HCT116 (cell line): ENCODE measurements around the gene ATAD5.

Experiments used
- CEBPB ChIP-seq: IDR thresholded peaks from 2 replicates; pipeline ENCODE4 v1.6.1; 2012; ENCODE audit warnings: low read depth
- CTCF ChIP-seq, 3 experiments: fragments of 200-600 bp in 1 of 3; sonication (generic) in 1 of 3; IDR thresholded peaks in 2 of 3; conservative IDR thresholded peaks in 1 of 3; 2 replicates each; pipeline ENCODE4 v1.5.1; 2012 to 2017; ENCODE audit warnings: low read depth in 2 of 3, low read length in 2 of 3, antibody characterized with exemption in 1 of 3, borderline replicate concordance in 1 of 3, control low read depth in 1 of 3, mild to moderate bottlenecking in 1 of 3, mixed read lengths in 1 of 3, mixed run types in 1 of 3, moderate library complexity in 1 of 3; ENCODE audit not compliant: insufficient read depth in 1 of 3
- ELF1 ChIP-seq: IDR thresholded peaks from 2 replicates; pipeline ENCODE4 v1.6.1; 2012; ENCODE audit warnings: low read depth, borderline replicate concordance
- JUND ChIP-seq: IDR thresholded peaks from 2 replicates; pipeline ENCODE4 v1.6.1; 2012
- MAX ChIP-seq: IDR thresholded peaks from 2 replicates; pipeline ENCODE4 v1.6.1; 2012
- POLR2A ChIP-seq: IDR thresholded peaks from 2 replicates; pipeline ENCODE4 v1.7.0; 2011; ENCODE audit warnings: borderline replicate concordance; ENCODE audit not compliant: insufficient read depth, insufficient read length; ENCODE audit errors: extremely low read depth
- POLR2AphosphoS5 ChIP-seq: IDR thresholded peaks from 2 replicates; pipeline ENCODE4 v1.6.1; 2011; ENCODE audit warnings: mild to moderate bottlenecking, low read depth, low read length, moderate library complexity
- REST ChIP-seq: IDR thresholded peaks from 2 replicates; pipeline ENCODE4 v1.6.1; 2012; ENCODE audit warnings: low read depth
- TCF7L2 ChIP-seq: IDR thresholded peaks from 2 replicates; pipeline ENCODE4 v1.7.0; 2011; ENCODE audit warnings: borderline replicate concordance, inconsistent platforms; ENCODE audit not compliant: insufficient read depth, insufficient read length; ENCODE audit errors: extremely low read depth
- ZNF274 ChIP-seq: fragments of 200-500 bp; sonication (Bioruptor generic); IDR thresholded peaks from 2 replicates; pipeline ENCODE4 v1.6.1; 2014; ENCODE audit warnings: mild to moderate bottlenecking, low read depth, low read length, inconsistent platforms

GRCh38 chr17:30796016-30796415, 35.8 kb upstream of the ATAD5 start:
- TF ChIP-seq CEBPB (no peak), REST (no peak), CTCF (IDR thresholded peaks at IDR 0.05 in 2 of 3, conservative IDR thresholded peaks at IDR 0.05 in 1 of 3; ENCODE audit: borderline replicate concordance in 1 of 3, insufficient read depth in 1 of 3, low read depth in 2 of 3, low read length in 2 of 3) (no peak), MAX (no peak), ZNF274 (no peak), POLR2AphosphoS5 (no peak), JUND (no peak), ELF1 (no peak), TCF7L2 (no peak), POLR2A (no peak)
